ENCODE data around the gene MAP3K5.
"Not testable (repeated sequence)": the region's sequence is repeated elsewhere in the genome, so short reads cannot be mapped to it uniquely, and the experiment has no call there.

The MAP3K5 gene

DNA sequence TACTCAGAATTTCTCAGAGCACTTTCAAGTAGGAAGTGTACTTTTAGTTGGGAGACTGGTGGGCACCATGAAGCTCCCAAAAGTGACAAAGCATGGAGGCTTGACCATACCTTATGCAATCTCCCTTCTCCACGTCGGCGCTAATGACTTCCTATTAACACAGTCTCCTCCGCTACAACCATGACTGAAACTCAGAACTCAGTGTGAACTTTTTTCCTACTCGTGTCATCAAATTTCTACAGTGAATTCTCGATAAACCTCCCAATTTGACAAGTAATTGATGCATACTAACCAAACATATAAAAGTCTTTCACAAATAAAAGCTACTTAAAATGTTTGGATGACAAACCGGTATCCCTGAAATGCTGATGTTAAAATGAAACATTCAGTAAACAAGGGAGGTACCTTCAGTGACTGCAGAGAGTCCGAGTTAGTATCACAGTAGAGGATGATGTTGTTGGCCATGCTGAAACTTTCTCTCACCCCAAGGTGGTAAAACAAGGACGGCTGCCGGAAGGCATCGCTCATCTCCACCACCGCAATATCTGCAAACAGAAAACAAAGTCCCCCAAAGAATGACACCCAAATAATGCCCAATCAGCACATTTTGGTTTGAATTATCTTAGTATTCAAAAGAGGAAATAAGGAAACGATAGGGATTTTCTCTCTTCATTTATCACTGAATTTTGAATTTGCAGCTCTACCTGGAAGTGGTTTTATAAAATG is 72.1 kb downstream of the MAP3K5 start:
- no peak for DNase-seq

DNA sequence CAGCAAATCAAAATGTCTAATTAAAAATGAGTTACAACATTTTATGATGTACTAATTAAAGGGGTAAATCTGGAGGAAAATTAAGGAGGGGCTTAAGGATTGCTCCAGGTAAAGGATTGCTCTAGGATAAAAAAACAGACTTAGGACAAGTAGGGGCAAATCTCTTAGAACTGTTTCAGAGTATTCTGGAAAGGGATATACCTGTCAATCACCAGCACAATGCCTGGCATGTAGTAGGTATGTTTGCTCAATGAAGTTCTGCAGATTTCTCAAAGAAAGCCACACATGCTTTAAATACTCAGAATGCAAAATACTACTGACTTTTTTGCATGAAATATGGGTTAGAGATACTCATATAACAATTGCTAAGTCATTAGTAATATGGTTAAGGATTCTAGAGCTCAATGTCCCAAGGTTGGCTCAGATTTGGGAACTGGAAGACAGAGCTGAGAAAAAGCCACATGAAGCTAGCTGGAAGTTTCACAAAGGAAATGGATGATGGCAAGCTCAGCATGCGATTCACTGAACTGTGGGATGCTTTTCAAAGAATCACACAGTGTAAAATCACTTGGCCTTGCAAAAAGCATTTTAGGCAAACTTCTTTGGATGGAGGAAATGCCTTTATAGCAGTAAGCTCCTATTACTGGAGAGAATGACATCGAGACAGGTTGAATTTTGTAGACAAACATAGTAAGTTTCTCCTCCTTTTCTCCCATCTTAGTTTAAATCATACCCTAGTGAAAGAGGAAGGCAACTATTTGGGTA is 72.8 kb downstream of the MAP3K5 start:
- DNase-seq = no peak

GRCh38 chr6:136718476-136718875 is 73.8 kb downstream of the MAP3K5 start:
- DNase-seq = no peak

GRCh38 chr6:136717716-136717990 is 74.6 kb downstream of the MAP3K5 start:
- DNase-seq = no peak

- no peak for DNase-seq
Measured at GRCh38 chr6:136716917-136717715, 75.2 kb downstream of the MAP3K5 start.

GRCh38 chr6:136712642-136713041 is 79.6 kb downstream of the MAP3K5 start:
- not testable (repeated sequence) for DNase-seq

DNA sequence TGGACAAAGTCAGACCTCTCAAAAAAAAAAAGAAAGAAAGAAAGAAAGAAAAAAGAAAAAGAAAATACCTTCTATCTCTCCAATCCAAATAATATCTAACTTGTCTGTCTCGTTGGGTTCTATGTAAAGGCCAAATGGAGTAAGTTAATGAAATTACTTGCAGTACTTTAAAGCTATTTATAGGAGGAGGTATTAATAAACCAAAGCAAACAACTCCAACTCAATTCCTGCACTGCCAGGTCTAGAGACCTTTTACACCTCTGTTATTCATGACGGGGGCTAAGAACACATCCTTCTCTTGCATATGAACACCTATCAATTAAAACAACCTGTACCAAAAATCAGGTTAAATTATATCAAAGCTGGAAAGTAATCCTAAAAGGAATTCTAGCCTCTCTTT is 80.6 kb downstream of the MAP3K5 start:
- no peak for DNase-seq

GRCh38 chr6:136710877-136711552 is 81.3 kb downstream of the MAP3K5 start:
- no peak for DNase-seq

- no peak for DNase-seq
Measured at GRCh38 chr6:136709429-136709828, 82.8 kb downstream of the MAP3K5 start.

DNA sequence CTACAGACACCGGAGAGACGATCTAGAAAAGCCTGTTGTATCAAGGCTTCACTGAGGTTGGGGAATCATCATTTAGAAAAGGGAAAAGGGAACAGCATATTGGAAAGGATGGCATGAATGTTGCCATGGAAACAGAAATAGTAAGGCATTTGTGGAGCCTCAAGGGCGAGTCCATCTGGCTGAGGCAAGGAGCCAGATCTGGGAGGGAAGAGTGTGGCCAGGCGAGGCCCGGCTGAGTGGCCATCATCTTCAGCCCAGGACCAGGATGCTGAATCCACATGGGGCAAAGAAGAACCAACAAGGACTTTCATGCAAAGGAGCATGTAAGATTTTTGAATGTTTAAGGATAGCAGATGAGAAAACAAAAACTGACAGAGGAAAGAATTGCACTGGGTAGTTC is 85.8 kb downstream of the MAP3K5 start:
- no peak for DNase-seq

- DNase-seq = no peak
Measured at GRCh38 chr6:136703331-136703865, 88.9 kb downstream of the MAP3K5 start.

DNA sequence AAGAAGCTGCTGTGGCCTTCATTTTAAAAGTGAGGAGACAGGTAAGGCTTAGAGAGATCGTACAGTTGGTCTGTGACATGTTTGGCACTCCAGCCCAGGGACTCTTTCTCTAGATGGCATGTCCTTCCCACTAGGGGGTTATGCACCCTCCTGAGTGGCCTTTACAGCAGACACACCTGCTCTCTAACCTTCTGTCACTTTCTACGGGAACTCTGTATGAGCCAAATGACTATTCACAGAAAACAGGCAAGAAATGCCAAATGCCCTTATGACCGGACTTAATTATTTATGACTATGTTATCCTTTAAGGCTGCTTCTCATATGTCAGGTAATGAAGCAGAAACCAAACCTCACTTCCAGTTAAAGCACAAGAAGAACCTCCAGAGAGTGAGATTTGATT is 91.2 kb downstream of the MAP3K5 start:
- no peak for DNase-seq

GRCh38 chr6:136699358-136699757 is 92.9 kb downstream of the MAP3K5 start:
- DNase-seq = no peak

DNA sequence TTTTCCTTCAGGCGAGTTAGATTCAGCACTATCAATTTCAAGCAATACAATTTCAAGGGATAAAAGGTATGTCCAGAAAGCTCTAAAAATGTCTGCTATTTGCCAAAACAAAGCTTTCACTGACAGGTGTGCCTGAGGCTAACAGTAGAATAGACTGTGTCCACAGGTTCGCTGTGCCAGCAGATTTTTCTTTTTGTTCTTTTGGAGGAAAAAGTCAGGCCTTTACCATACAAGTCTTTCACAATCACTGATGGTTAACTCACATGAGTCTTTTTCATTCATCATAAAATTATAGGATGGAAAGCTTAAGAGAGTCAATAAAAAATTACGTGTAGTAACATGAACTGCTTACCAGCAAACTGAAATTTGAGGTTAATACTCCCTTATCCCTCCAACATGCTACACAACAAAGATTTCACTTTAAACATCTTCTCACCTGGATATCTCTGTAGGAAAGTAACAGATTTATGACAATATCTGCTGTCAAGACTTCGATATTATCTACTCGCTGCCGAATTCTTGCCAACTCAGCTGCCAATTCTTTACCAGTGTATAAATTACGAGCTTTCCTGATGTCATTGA is 95.4 kb downstream of the MAP3K5 start:
- DNase-seq = no peak

DNA sequence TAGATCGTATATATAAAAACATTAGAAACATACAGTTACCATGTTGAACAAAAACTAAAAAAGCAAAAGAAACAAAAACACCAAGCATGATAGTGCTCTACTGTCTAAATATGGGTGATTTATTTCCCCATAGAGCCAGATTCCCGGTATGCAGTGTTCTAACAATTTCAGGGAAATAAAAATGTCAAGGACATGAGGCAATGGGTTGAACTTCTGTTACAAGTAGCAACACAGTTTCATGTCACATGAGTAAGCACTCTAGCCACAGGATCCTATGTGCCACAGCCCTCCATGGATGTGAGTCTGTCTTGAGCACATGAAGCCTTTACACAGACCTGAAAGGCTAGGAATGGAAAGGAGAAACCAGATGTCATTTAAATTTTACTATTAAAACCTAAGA is 96.0 kb downstream of the MAP3K5 start:
- no peak for DNase-seq

- DNase-seq = no peak
Measured at GRCh38 chr6:136695412-136695811, 96.9 kb downstream of the MAP3K5 start.

DNA sequence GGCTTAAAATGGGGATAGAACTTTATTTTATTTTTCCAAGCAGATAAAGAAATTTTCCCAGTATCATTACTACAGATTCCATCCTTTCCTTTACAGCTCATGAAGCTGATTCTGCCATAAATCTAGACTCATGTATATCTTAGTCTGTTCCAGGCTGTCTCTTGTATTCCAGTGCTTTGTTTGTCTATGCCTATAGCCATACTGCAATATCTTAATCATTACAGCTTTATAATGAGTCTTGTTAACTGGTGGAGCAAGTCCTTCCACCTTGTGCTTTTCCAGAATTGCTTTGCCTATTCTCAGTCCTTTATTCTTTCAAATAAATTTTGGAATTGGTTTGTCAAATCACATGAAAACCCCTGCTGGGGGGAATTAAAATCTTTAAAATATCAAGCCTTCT is 99.2 kb downstream of the MAP3K5 start:
- DNase-seq = no peak

- DNase-seq = not testable (repeated sequence)
Measured at GRCh38 chr6:136687894-136688293, 104.4 kb downstream of the MAP3K5 start.

DNA sequence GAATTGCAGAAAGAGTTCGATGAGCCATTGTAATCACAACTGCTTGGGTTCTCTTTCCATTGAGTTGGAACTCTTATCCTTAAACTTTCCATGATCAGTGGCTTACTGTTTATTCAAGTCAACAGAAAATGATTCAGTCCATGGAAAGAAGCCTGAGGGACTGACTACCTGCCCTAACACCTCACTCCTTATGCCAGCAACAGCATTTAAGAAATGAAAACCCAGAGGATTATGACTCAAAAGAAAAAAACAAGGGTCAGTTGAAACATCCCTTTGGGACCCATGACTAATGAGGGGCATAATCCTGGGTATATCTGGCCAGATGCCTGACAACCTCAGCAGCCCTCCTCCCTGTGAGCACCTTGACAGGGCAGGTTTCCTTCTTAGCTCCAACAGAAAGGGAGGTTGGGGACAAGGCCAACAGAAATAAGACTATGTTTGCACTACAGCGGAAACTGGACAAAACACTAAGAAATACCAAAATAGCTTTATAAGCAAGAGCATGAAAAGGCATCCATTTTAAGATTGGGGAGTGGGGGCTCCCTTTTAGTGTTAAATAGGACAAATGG is 106.7 kb downstream of the MAP3K5 start:
- no peak for DNase-seq

DNA sequence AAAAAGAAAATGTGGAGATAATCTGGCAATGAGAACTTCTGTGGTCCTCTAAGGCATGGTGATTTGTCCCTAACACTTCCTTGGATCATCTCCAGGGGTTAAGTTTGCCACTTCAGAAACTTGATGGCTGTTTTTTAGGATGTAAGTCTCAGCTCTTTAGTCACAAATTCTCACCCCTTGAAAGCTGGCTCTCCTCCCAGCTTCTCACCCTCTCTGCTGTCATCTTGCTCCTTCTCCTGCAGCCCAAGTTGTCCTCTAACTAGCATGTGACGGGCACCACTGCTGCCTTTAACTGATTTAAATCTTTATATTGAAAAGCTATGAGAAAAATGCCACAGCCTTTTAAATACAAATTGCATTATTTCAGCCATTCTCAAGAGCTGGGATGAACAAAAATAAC is 107.8 kb downstream of the MAP3K5 start:
- no peak for DNase-seq

DNA sequence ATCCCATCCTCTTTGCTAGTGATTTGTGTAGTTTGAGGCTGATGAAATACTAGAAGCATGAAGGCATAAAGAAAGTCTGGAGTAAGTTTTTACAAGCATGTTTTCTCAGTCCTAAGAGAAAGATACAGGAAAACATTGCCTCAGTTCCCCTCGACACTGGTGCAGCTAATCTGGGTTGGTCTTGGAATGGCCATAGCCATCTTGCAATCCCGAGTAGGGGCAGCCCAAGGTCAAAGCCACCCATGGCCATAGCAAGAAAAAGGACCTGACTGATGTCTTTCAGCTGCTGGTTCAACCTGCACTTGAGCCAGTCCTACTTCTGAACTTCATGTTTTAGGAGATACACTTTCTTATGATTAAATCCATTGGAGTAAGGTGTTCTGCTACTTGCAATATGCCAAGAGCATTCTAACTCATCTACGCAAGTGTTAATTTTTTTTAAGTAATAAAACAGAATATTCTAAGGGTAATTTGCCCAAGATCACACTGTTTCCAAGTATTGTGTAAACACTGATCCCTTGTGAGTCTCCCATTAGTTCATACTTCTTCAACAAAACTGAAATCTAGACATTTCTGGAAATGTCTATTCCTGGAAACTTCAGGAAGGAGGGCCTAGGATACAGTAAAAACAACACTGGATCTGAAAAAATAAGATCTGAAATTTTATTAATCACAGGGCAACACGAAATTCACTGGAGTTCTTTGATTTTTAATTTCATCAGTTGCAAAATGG is 108.9 kb downstream of the MAP3K5 start:
- DNase-seq = no peak

- DNase-seq = no peak
Measured at GRCh38 chr6:136682292-136682691, 110.0 kb downstream of the MAP3K5 start.
